ENCODE results near the gene AIM2.

The AIM2 gene

GRCh38 chr1:159040893-159041724, 35.5 kb downstream of the AIM2 start:
- TF ChIP-seq FOXP2 (optimal IDR thresholded peaks at IDR 0.05; ENCODE audit: borderline replicate concordance, extremely low read depth, extremely low read length, insufficient read depth) = no peak
- no peak for TF ChIP-seq POLR2AphosphoS5 (IDR thresholded peaks at IDR 0.05; ENCODE audit: low read depth, low read length)
- no peak for TF ChIP-seq REST (IDR thresholded peaks at IDR 0.05; ENCODE audit: insufficient read depth in 1 of 2, low read depth in 2 of 2, low read length in 2 of 2)
- no peak for TF ChIP-seq SIN3A (IDR thresholded peaks at IDR 0.05; ENCODE audit: borderline replicate concordance, insufficient read depth, low read length)
- no peak for TF ChIP-seq TAF1 (IDR thresholded peaks at IDR 0.05; ENCODE audit: borderline replicate concordance, insufficient read depth, low read length)

- TF ChIP-seq SIN3A (IDR thresholded peaks at IDR 0.05; ENCODE audit: borderline replicate concordance, insufficient read depth, low read length) (no peak), FOXP2 (optimal IDR thresholded peaks at IDR 0.05; ENCODE audit: borderline replicate concordance, extremely low read depth, extremely low read length, insufficient read depth) (no peak), TAF1 (IDR thresholded peaks at IDR 0.05; ENCODE audit: borderline replicate concordance, insufficient read depth, low read length) (no peak), REST (IDR thresholded peaks at IDR 0.05; ENCODE audit: insufficient read depth in 1 of 2, low read depth in 2 of 2, low read length in 2 of 2) (no peak), POLR2AphosphoS5 (IDR thresholded peaks at IDR 0.05; ENCODE audit: low read depth, low read length) (no peak)
Measured at GRCh38 chr1:159040206-159040605, 36.4 kb downstream of the AIM2 start.

- TF ChIP-seq REST (IDR thresholded peaks at IDR 0.05; ENCODE audit: insufficient read depth in 1 of 2, low read depth in 2 of 2, low read length in 2 of 2) (no peak), SIN3A (IDR thresholded peaks at IDR 0.05; ENCODE audit: borderline replicate concordance, insufficient read depth, low read length) (no peak), POLR2AphosphoS5 (IDR thresholded peaks at IDR 0.05; ENCODE audit: low read depth, low read length) (no peak), TAF1 (IDR thresholded peaks at IDR 0.05; ENCODE audit: borderline replicate concordance, insufficient read depth, low read length) (no peak), FOXP2 (optimal IDR thresholded peaks at IDR 0.05; ENCODE audit: borderline replicate concordance, extremely low read depth, extremely low read length, insufficient read depth) (no peak)
Measured at GRCh38 chr1:159030877-159031447, 45.6 kb downstream of the AIM2 start.

GRCh38 chr1:159030311-159030710, 46.3 kb downstream of the AIM2 start:
- TF ChIP-seq FOXP2 (optimal IDR thresholded peaks at IDR 0.05; ENCODE audit: borderline replicate concordance, extremely low read depth, extremely low read length, insufficient read depth) (no peak), TAF1 (IDR thresholded peaks at IDR 0.05; ENCODE audit: borderline replicate concordance, insufficient read depth, low read length) (no peak), REST (IDR thresholded peaks at IDR 0.05; ENCODE audit: insufficient read depth in 1 of 2, low read depth in 2 of 2, low read length in 2 of 2) (no peak), SIN3A (IDR thresholded peaks at IDR 0.05; ENCODE audit: borderline replicate concordance, insufficient read depth, low read length) (no peak), POLR2AphosphoS5 (IDR thresholded peaks at IDR 0.05; ENCODE audit: low read depth, low read length) (no peak)
